ENCODE measurements around the gene DNAJB8.

DNA sequence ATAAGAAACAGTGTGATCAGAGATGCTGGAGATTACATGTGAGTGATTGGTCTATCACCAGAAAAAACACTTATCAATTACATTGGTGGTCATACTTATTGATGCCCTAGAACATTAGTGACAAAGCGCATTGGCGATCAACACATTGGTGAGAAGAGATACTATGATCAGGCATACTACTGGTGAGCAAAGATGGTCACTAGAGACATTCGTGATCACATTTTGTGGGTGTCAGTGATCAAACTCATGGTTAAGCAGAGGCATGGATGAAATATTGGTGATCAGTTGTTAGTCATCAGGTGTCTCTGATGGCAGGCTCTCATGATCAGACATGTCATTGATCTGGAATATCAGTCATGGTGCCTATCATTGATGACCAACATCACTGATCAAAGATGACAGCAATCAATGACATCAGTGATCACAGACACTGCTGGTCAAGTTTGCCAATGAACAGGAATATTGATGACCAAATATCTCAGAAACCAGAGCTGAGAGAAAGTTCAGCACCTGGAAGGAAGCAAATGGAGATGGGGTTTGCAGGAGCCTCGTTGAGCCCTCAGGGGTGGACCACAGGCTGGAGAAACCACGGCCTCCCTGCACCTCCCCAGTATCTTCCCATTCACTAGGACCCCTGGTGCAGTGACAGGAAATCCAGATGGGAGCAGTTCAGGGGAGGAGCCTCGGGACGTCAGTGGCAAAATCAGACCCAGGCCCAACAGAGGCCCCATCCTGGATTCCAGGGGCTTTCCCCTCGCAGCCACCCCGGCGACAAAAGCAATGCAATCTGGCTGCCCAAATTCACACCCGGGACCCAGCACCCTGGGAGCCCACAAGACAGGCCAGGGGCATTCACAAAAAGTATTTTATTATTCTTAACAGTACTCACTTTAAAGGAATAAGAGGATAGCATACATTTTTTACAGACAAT is 12.2 kb upstream of the DNAJB8 start:
- TF ChIP-seq NFIC (IDR thresholded peaks at IDR 0.05) (no peak), EP300 (IDR thresholded peaks at IDR 0.05; ENCODE audit: borderline replicate concordance) (no peak), FOXM1 (IDR thresholded peaks at IDR 0.05; ENCODE audit: borderline replicate concordance, low read depth) (no peak), USF1 (IDR thresholded peaks at IDR 0.05) (no peak), YY1 (IDR thresholded peaks at IDR 0.05; ENCODE audit: low read depth) (no peak), REST (IDR thresholded peaks at IDR 0.05; ENCODE audit: low read depth) (no peak), CEBPB (IDR thresholded peaks at IDR 0.05) (no peak), RAD21 (IDR thresholded peaks at IDR 0.05; ENCODE audit: low read depth) (no peak), TCF12 (IDR thresholded peaks at IDR 0.05; ENCODE audit: low read depth) (no peak), TEAD4 (IDR thresholded peaks at IDR 0.05) (no peak), ZBTB7A (IDR thresholded peaks at IDR 0.05; ENCODE audit: low read depth) (no peak), MAX (IDR thresholded peaks at IDR 0.05) (no peak), TAF1 (IDR thresholded peaks at IDR 0.05; ENCODE audit: low read depth) (no peak)

All from Ishikawa (cell line).